Hepatocyte (in vitro differentiated cells): ENCODE results near the gene YPEL1. TPM values are rescaled to one million over a fixed set of nuclear protein-coding genes. Genes with fewer than 3 reads are reported as not detected.

Experiments
- DNase-seq: peaks from one replicate; pipeline ENCODE4 v3.0.0-alpha.2; 2016; ENCODE audit warnings: low spot score
- H2AFZ ChIP-seq: fragments of 200-600 bp; sonication (generic); 2 replicates; pipeline ENCODE4 v1.6.0; 2016; ENCODE audit warnings: antibody characterized with exemption, mild to moderate bottlenecking
- H3K27ac ChIP-seq: fragments of 200-600 bp; sonication (generic); 2 replicates; pipeline ENCODE4 v1.5.1; 2016; ENCODE audit warnings: mild to moderate bottlenecking
- H3K27me3 ChIP-seq: fragments of 200-600 bp; sonication (generic); 2 replicates; pipeline ENCODE4 v1.6.1; 2016
- H3K36me3 ChIP-seq: fragments of 200-600 bp; sonication (generic); replicated peaks from 2 replicates; pipeline ENCODE4 v1.5.1; 2016; ENCODE audit warnings: low read depth; ENCODE audit not compliant: insufficient read depth
- H3K4me1 ChIP-seq: fragments of 200-600 bp; sonication (generic); 2 replicates; pipeline ENCODE4 v1.5.1; 2016; ENCODE audit warnings: mild to moderate bottlenecking, moderate library complexity; ENCODE audit not compliant: insufficient read depth
- H3K4me2 ChIP-seq: fragments of 200-600 bp; sonication (generic); 2 replicates; pipeline ENCODE4 v1.6.0; 2016
- H3K4me3 ChIP-seq: fragments of 200-600 bp; sonication (generic); 2 replicates; pipeline ENCODE4 v1.5.1; 2016; ENCODE audit warnings: mild to moderate bottlenecking
- H3K79me2 ChIP-seq: fragments of 200-600 bp; sonication (generic); 2 replicates; pipeline ENCODE4 v1.6.0; 2017; ENCODE audit warnings: mild to moderate bottlenecking
- H3K9me2 ChIP-seq: fragments of 200-600 bp; sonication (generic); replicated peaks from 2 replicates; pipeline ENCODE4 v1.6.0; 2017; ENCODE audit warnings: mild to moderate bottlenecking; ENCODE audit not compliant: insufficient read depth
- H3K9me3 ChIP-seq: fragments of 200-600 bp; sonication (generic); 2 replicates; pipeline ENCODE4 v1.5.1; 2016; ENCODE audit warnings: low read depth, mild to moderate bottlenecking
- H4K20me1 ChIP-seq: fragments of 200-600 bp; sonication (generic); 2 replicates; pipeline ENCODE4 v1.6.0; 2016; ENCODE audit warnings: mild to moderate bottlenecking; ENCODE audit not compliant: insufficient read depth, poor library complexity, severe bottlenecking
- CTCF ChIP-seq: fragments of 200-600 bp; sonication (generic); IDR thresholded peaks from 2 replicates; pipeline ENCODE4 v1.5.1; 2016; ENCODE audit warnings: antibody characterized with exemption, mild to moderate bottlenecking; ENCODE audit not compliant: poor library complexity
- EZH2 ChIP-seq: fragments of 200-600 bp; sonication (generic); IDR thresholded peaks from 2 replicates; pipeline ENCODE4 v1.6.1; 2016; ENCODE audit warnings: antibody characterized with exemption, mild to moderate bottlenecking, borderline replicate concordance
- EZH2phosphoT487 ChIP-seq: fragments of 200-600 bp; sonication (generic); IDR thresholded peaks from one replicate; pipeline ENCODE4 v1.6.1; 2018; ENCODE audit warnings: antibody characterized with exemption, mild to moderate bottlenecking, low read depth, moderate library complexity; ENCODE audit not compliant: unreplicated experiment, severe bottlenecking
- WGBS: methylation state at CpG from one replicate; pipeline ENCODE4 v1.1.6; 2016; ENCODE audit warnings: low lambda C conversion rate; ENCODE audit errors: missing lambda C conversion rate; 5-methylcytosine and 5-hydroxymethylcytosine counted together
- polyA plus RNA-seq: library from polyadenylated mRNA; unstranded; fragments of >200 nt; fragmentation: Nextera tagmentation; extraction: Ambion mirVana; gene quantifications from 2 replicates; pipeline ENCODE4 v1.2.1, GENCODE V29; 2016
- total RNA-seq: library from RNA; depleted of rRNA; stranded (reverse); fragments of >200 nt; gene quantifications from 2 replicates; pipeline ENCODE4 v1.2.3, GENCODE V29; 2014

YPEL1 gene
- 1.9 and 2.0 TPM in 2 replicates for total RNA-seq
- 3.1 and 3.5 TPM in 2 replicates for polyA plus RNA-seq

GRCh38 chr22:21735200-21736083 is at the start of gene YPEL1:
Gene YPEL1, minus strand, starts transcription at chr22:21735794. Its CDS starts 25,050 bp downstream, at chr22:21710744.
- H3K9me2 ChIP-seq: no peaks in the 10 kb centered on the region
- peak within 1 kb of the TSS; percentile 77 for H2AFZ ChIP-seq
- no peaks in the 10 kb centered on the region for H4K20me1 ChIP-seq
- H3K4me2 ChIP-seq: peak within 1 kb of the TSS; percentile 90
- H3K4me1 ChIP-seq: peaks cover 8% of the 10 kb centered on the region
- H3K27me3 ChIP-seq: peaks cover 11% of the 10 kb centered on the region
- peak; percentile 99 for DNase-seq
- H3K27ac ChIP-seq: no peak within 1 kb of the TSS
- TF ChIP-seq CTCF: no peak
- TF ChIP-seq EZH2: no peak
- TF ChIP-seq EZH2phosphoT487: no peak
- WGBS: 2% methylated on average over 17 of the region's 102 CpGs
- no peaks in the 10 kb centered on the region for H3K9me3 ChIP-seq
- no peaks in the 10 kb centered on the region for H3K36me3 ChIP-seq
- H3K79me2 ChIP-seq: no peaks in the 10 kb centered on the region
- H3K4me3 ChIP-seq: peak within 1 kb of the TSS; percentile 64

GRCh38 chr22:21780259-21780658 is 44.7 kb upstream of the YPEL1 start:
- Histone ChIP-seq H3K4me3 (no peak overlapping the region), H3K27ac (no peak overlapping the region), H2AFZ (no peak overlapping the region), H3K27me3 (no peaks in the 10 kb centered on the region), H3K4me2 (no peak overlapping the region), H3K9me2 (no peaks in the 10 kb centered on the region), H3K79me2 (peaks cover 11% of the 10 kb centered on the region), H3K4me1 (no peaks in the 10 kb centered on the region), H4K20me1 (no peaks in the 10 kb centered on the region), H3K36me3 (no peaks in the 10 kb centered on the region), H3K9me3 (no peaks in the 10 kb centered on the region)
- DNase-seq: no peak
- 98% methylated on average over 2 of the region's 2 CpGs for WGBS
- TF ChIP-seq EZH2phosphoT487: no peak
- TF ChIP-seq CTCF: no peak
- TF ChIP-seq EZH2: no peak

GRCh38 chr22:21779444-21779843 is 43.9 kb upstream of the YPEL1 start:
- H4K20me1 ChIP-seq: no peaks in the 10 kb centered on the region
- H3K27ac ChIP-seq: no peak overlapping the region
- no peaks in the 10 kb centered on the region for H3K4me1 ChIP-seq
- no peaks in the 10 kb centered on the region for H3K9me2 ChIP-seq
- WGBS: 96% methylated on average over 2 of the region's 2 CpGs
- H3K27me3 ChIP-seq: no peaks in the 10 kb centered on the region
- no peaks in the 10 kb centered on the region for H3K36me3 ChIP-seq
- H3K4me3 ChIP-seq: no peak overlapping the region
- no peak for DNase-seq
- no peak overlapping the region for H3K4me2 ChIP-seq
- no peaks in the 10 kb centered on the region for H3K9me3 ChIP-seq
- no peak overlapping the region for H2AFZ ChIP-seq
- H3K79me2 ChIP-seq: peaks cover 11% of the 10 kb centered on the region
- TF ChIP-seq EZH2phosphoT487 (no peak), CTCF (no peak), EZH2 (no peak)
